ENCODE results near the gene DAAM1.

The DAAM1 gene

DNA sequence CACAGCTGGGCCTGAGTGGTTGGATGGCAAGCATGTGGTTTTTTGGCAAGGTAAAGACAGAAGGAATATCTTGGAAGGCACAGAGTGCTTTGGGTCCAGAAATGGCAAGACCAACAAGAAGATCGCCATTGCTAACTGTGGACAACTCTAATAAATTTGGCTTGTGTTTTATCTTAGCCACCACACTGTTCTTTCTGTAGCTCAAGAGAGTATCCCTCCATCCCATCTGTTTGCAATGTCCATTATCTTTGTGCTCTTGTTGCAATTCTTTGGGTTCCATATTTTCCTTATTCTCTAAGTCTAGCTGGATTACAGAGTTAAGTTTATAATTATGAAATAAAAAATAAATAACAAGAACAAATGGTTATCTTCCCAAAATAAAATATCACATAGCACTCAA lies 6.7 kb upstream of the DAAM1 start:
- no peaks in the 10 kb centered on the region for H4K20me1 ChIP-seq (ENCODE audit: insufficient read depth, low read length)
- no peaks in the 10 kb centered on the region for H3K36me3 ChIP-seq (replicated peaks; ENCODE audit: low read depth, low read length)
- no peak overlapping the region for H3K4me2 ChIP-seq (ENCODE audit: low read length)
- no peaks in the 10 kb centered on the region for H3K9me3 ChIP-seq (ENCODE audit: insufficient read depth, low read length)
- TF ChIP-seq, protein P1, sequence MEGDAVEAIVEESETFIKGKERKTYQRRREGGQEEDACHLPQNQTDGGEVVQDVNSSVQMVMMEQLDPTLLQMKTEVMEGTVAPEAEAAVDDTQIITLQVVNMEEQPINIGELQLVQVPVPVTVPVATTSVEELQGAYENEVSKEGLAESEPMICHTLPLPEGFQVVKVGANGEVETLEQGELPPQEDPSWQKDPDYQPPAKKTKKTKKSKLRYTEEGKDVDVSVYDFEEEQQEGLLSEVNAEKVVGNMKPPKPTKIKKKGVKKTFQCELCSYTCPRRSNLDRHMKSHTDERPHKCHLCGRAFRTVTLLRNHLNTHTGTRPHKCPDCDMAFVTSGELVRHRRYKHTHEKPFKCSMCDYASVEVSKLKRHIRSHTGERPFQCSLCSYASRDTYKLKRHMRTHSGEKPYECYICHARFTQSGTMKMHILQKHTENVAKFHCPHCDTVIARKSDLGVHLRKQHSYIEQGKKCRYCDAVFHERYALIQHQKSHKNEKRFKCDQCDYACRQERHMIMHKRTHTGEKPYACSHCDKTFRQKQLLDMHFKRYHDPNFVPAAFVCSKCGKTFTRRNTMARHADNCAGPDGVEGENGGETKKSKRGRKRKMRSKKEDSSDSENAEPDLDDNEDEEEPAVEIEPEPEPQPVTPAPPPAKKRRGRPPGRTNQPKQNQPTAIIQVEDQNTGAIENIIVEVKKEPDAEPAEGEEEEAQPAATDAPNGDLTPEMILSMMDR (IDR thresholded peaks at IDR 0.05; ENCODE audit: low read depth, low read length): no peak
- no peak for TF ChIP-seq EZH2phosphoT487 (IDR thresholded peaks at IDR 0.05; ENCODE audit: low read depth)
- H3K27ac ChIP-seq (ENCODE audit: low read length): no peak overlapping the region
- no peak overlapping the region for H2AFZ ChIP-seq (ENCODE audit: low read depth, low read length)
- H3K4me1 ChIP-seq (ENCODE audit: low read length): peaks cover 7% of the 10 kb centered on the region
- no peak overlapping the region for H3K4me3 ChIP-seq (ENCODE audit: low read length)
- H3K27me3 ChIP-seq (ENCODE audit: low read depth, low read length): peaks cover 50% of the 10 kb centered on the region
- H3K9ac ChIP-seq (ENCODE audit: low read length): no peak overlapping the region
- no peaks in the 10 kb centered on the region for H3K79me2 ChIP-seq (ENCODE audit: low read length)

DNA sequence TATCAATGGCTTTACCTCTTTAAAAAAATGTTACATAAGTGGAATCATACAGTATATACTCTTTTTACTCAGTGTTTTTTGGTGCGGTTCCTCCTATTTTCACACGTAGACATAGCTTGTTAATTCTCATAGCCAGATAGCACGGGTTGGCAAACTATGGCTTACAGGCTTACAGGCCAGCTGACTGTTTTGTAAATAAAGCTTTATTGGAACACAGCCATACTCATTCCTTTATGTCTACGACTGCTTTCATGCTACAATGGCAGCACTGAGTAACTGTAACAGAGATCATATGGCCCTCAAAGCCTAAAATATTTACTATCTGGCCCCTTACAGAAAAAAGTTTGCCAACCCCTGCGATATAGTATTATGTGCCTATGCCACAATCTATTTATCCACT lies 5.8 kb upstream of the DAAM1 start:
- Histone ChIP-seq H3K4me1 (ENCODE audit: low read length) (peaks cover 14% of the 10 kb centered on the region), H3K79me2 (ENCODE audit: low read length) (no peaks in the 10 kb centered on the region), H3K36me3 (replicated peaks; ENCODE audit: low read depth, low read length) (no peaks in the 10 kb centered on the region), H3K27me3 (ENCODE audit: low read depth, low read length) (peaks cover 51% of the 10 kb centered on the region), H3K4me2 (ENCODE audit: low read length) (no peak overlapping the region), H3K9me3 (ENCODE audit: insufficient read depth, low read length) (no peaks in the 10 kb centered on the region), H3K4me3 (ENCODE audit: low read length) (no peak overlapping the region), H3K27ac (ENCODE audit: low read length) (no peak overlapping the region), H3K9ac (ENCODE audit: low read length) (no peak overlapping the region), H4K20me1 (ENCODE audit: insufficient read depth, low read length) (no peaks in the 10 kb centered on the region), H2AFZ (ENCODE audit: low read depth, low read length) (no peak overlapping the region)
- TF ChIP-seq, protein P1 (IDR thresholded peaks at IDR 0.05; ENCODE audit: low read depth, low read length): no peak

DNA sequence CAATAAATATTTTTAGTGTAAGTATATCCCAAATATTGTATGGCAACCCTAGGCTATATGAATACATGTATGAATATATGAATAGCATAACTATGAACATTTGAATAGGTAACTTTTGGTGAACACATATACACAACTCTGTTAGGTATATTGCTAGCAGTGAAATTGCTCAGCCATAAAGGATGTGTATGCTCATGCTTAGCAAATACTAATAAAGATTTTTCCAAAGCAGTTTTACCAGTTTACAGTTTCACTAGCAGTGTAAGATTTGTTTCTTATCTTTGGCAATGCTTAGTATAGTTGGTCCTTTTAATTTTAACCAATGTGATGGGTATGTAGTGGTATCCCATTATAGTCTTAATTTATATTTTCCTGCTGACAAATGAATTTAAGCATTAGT lies 5.3 kb upstream of the DAAM1 start:
- H2AFZ ChIP-seq (ENCODE audit: low read depth, low read length): no peak overlapping the region
- H3K4me3 ChIP-seq (ENCODE audit: low read length): no peak overlapping the region
- no peaks in the 10 kb centered on the region for H4K20me1 ChIP-seq (ENCODE audit: insufficient read depth, low read length)
- H3K9me3 ChIP-seq (ENCODE audit: insufficient read depth, low read length): no peaks in the 10 kb centered on the region
- no peak overlapping the region for H3K9ac ChIP-seq (ENCODE audit: low read length)
- H3K4me1 ChIP-seq (ENCODE audit: low read length): peaks cover 14% of the 10 kb centered on the region
- no peak overlapping the region for H3K4me2 ChIP-seq (ENCODE audit: low read length)
- no peaks in the 10 kb centered on the region for H3K79me2 ChIP-seq (ENCODE audit: low read length)
- H3K27ac ChIP-seq (ENCODE audit: low read length): no peak overlapping the region
- TF ChIP-seq, protein P1 (IDR thresholded peaks at IDR 0.05; ENCODE audit: low read depth, low read length): no peak
- TF ChIP-seq EZH2phosphoT487 (IDR thresholded peaks at IDR 0.05; ENCODE audit: low read depth): no peak
- peaks cover 48% of the 10 kb centered on the region for H3K27me3 ChIP-seq (ENCODE audit: low read depth, low read length)
- H3K36me3 ChIP-seq (replicated peaks; ENCODE audit: low read depth, low read length): no peaks in the 10 kb centered on the region

DNA sequence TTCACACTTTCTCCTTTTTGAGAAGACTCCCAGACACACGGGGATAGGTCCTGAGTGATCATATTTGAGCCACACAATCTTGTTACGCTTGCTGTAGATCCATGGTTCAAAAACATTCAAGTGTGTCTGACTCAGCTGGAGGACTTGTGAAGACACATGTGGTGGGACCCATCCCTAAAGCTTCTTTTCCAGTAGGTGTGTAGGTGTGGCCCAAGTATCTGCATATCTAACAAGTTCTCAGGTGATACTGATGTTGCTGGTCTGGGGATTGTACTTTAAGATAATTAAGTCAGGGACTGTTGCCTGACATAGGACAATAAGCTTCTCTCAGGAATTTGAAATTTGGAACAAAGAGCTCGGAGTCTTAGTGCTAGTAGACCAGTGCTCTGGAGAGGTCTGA lies 4.1 kb upstream of the DAAM1 start:
- TF ChIP-seq, protein P1 (IDR thresholded peaks at IDR 0.05; ENCODE audit: low read depth, low read length): no peak
- TF ChIP-seq EZH2phosphoT487 (IDR thresholded peaks at IDR 0.05; ENCODE audit: low read depth): no peak
- peaks cover 3% of the 10 kb centered on the region; the same call in 1 of the 2 replicates for H3K79me2 ChIP-seq (ENCODE audit: low read length)

More for the DNA sequence above, 4.1 kb upstream of the DAAM1 start:
- Histone ChIP-seq H3K27me3 (ENCODE audit: low read depth, low read length) (peaks cover 40% of the 10 kb centered on the region), H3K9ac (ENCODE audit: low read length) (no peak overlapping the region), H3K36me3 (replicated peaks; ENCODE audit: low read depth, low read length) (no peaks in the 10 kb centered on the region), H3K9me3 (ENCODE audit: insufficient read depth, low read length) (no peaks in the 10 kb centered on the region), H3K4me2 (ENCODE audit: low read length) (no peak overlapping the region), H4K20me1 (ENCODE audit: insufficient read depth, low read length) (no peaks in the 10 kb centered on the region), H2AFZ (ENCODE audit: low read depth, low read length) (no peak overlapping the region), H3K27ac (ENCODE audit: low read length) (no peak overlapping the region), H3K4me3 (ENCODE audit: low read length) (no peak overlapping the region), H3K4me1 (ENCODE audit: low read length) (peaks cover 14% of the 10 kb centered on the region)
